ENCODE results near the gene POLL.

GRCh38 chr10:101578192-101578591 lies 9.9 kb downstream of the POLL start:
- TF ChIP-seq CTCF (IDR thresholded peaks at IDR 0.05; ENCODE audit: insufficient read depth, low read length, poor library complexity, severe bottlenecking) (no peak), EZH2phosphoT487 (conservative IDR thresholded peaks at IDR 0.05; ENCODE audit: low read length) (no peak)

All from SU-DHL-6 (cell line).